Left cardiac atrium (tissue), 2 donors: ENCODE measurements around the gene SLC4A2. TPM values are rescaled to one million over a fixed set of nuclear protein-coding genes. Genes with fewer than 3 reads are reported as not detected.

Experiments
- total RNA-seq, 2 donors: library from RNA; stranded (reverse); fragmentation: NEBNext Ultra II Directional; extraction: Animal tissue kit (Norgen Biotek cat#: 25700); gene quantifications; one replicate each; pipeline ENCODE4 v1.2.1, GENCODE V29; 2021
- donor health status: DM: no; HTN: yes; CAD: no; lungs with severe emphysema.
- donor health status: DM: yes; HTN: yes; CAD: no.

Gene SLC4A2
- total RNA-seq, 2 donors from 2014 or later: 71.6 to 107 TPM

Other genes with a start within 250 kb of the SLC4A2 start
- under 1 TPM; 0.21 to 0.37 TPM for gene AOC1, start 207.1 kb upstream of the SLC4A2 start, total RNA-seq
- 10 to 100 TPM; 59.1 to 82.1 TPM for gene KCNH2, start 81.3 kb upstream of the SLC4A2 start, total RNA-seq
- 10 to 100 TPM; 13.1 to 63.9 TPM for gene NOS3, start 68.6 kb upstream of the SLC4A2 start, total RNA-seq
- gene ATG9B, start 35.1 kb upstream of the SLC4A2 start, total RNA-seq: under 1 TPM; 0.13 to 0.32 TPM
- 10 to 100 TPM; 20.1 to 21.6 TPM for gene ABCB8, start 31.1 kb upstream of the SLC4A2 start, total RNA-seq
- gene ASIC3, start 11.1 kb upstream of the SLC4A2 start, total RNA-seq: 1 to 10 TPM; 4.0 to 4.2 TPM
- gene CDK5, start 1.7 kb upstream of the SLC4A2 start, total RNA-seq: 1 to 10 TPM; 5.1 to 7.8 TPM
- 10 to 100 TPM; 62.9 to 73.2 TPM for gene FASTK, start 21.2 kb downstream of the SLC4A2 start, total RNA-seq
- 10 to 100 TPM; 36.3 to 37.9 TPM for gene TMUB1, start 23.9 kb downstream of the SLC4A2 start, total RNA-seq
- gene AGAP3, start 26.9 kb downstream of the SLC4A2 start, total RNA-seq: 10 to 100 TPM; 53.0 to 61.5 TPM
- gene GBX1, start 108.1 kb downstream of the SLC4A2 start, total RNA-seq: under 1 TPM in 1 of 2 donors, not detected in 1; 0.56 TPM
- 10 to 100 TPM in 1 of 2 donors, 1 to 10 TPM in 1; 8.2 to 12.8 TPM for gene ASB10, start 127.7 kb downstream of the SLC4A2 start, total RNA-seq
- not detected for gene H2BK1, start 150.9 kb downstream of the SLC4A2 start, total RNA-seq
- gene ABCF2, start 167.6 kb downstream of the SLC4A2 start, total RNA-seq: 10 to 100 TPM; 21.4 to 33.6 TPM
- gene CHPF2, start 172.9 kb downstream of the SLC4A2 start, total RNA-seq: 10 to 100 TPM; 15.0 to 34.5 TPM
- 100 to 1,000 TPM in 1 of 2 donors, 10 to 100 TPM in 1; 95.5 to 107 TPM for gene SMARCD3, start 189.1 kb downstream of the SLC4A2 start, total RNA-seq